Activated naive CD8-positive, alpha-beta T cell treated with anti-CD3 and anti-CD28 coated beads, Interleukin-2, amount 10 ng/mL, durations not matched to agents 7 days and 5 days (primary cell): Measurements from ENCODE around the gene EIF1. TPM values are rescaled to one million over a fixed set of nuclear protein-coding genes. Genes with fewer than 3 reads are reported as not detected.

Experiments
- ATAC-seq: fragments of 150-1000 bp; cut with Tn5 transposase; one replicate; pipeline ENCODE4 v1.10.0; 2021; ENCODE audit warnings: low read depth, moderate library complexity
- POLR2A ChIA-PET: fragments of 350-600 bp; sonication (Branson Sonifier 250); formaldehyde crosslinking; loops from one replicate; lab custom pipeline; 2021; ENCODE audit warnings: antibody characterized with exemption; lab: Charles Lee
- DNase-seq: peaks from one replicate; pipeline ENCODE4 v3.0.0; 2021
- H3K27ac Mint-ChIP-seq: one replicate; pipeline ENCODE4 v1.8.0; 2022; ENCODE audit warnings: mild to moderate bottlenecking, mixed read lengths
- H3K27me3 Mint-ChIP-seq: one replicate; pipeline ENCODE4 v1.8.0; 2022; ENCODE audit warnings: mild to moderate bottlenecking, moderate library complexity, mixed read lengths
- H3K36me3 Mint-ChIP-seq: one replicate; pipeline ENCODE4 v1.8.0; 2021; ENCODE audit warnings: mild to moderate bottlenecking, mixed read lengths
- H3K4me1 Mint-ChIP-seq: one replicate; pipeline ENCODE4 v1.8.0; 2021; ENCODE audit warnings: mixed read lengths
- H3K4me3 Mint-ChIP-seq: one replicate; pipeline ENCODE4 v1.8.0; 2022; ENCODE audit warnings: mild to moderate bottlenecking, moderate library complexity, mixed read lengths
- H3K9me3 Mint-ChIP-seq: one replicate; pipeline ENCODE4 v1.8.0; 2021; ENCODE audit warnings: mixed read lengths
- total RNA-seq, 2 experiments: library from RNA; stranded (reverse); gene quantifications; one replicate each; pipeline ENCODE4 v1.2.3, GENCODE V29; 2021

Gene EIF1
- total RNA-seq, 2 experiments from 2014 or later, result 682 to 723 TPM

DNA sequence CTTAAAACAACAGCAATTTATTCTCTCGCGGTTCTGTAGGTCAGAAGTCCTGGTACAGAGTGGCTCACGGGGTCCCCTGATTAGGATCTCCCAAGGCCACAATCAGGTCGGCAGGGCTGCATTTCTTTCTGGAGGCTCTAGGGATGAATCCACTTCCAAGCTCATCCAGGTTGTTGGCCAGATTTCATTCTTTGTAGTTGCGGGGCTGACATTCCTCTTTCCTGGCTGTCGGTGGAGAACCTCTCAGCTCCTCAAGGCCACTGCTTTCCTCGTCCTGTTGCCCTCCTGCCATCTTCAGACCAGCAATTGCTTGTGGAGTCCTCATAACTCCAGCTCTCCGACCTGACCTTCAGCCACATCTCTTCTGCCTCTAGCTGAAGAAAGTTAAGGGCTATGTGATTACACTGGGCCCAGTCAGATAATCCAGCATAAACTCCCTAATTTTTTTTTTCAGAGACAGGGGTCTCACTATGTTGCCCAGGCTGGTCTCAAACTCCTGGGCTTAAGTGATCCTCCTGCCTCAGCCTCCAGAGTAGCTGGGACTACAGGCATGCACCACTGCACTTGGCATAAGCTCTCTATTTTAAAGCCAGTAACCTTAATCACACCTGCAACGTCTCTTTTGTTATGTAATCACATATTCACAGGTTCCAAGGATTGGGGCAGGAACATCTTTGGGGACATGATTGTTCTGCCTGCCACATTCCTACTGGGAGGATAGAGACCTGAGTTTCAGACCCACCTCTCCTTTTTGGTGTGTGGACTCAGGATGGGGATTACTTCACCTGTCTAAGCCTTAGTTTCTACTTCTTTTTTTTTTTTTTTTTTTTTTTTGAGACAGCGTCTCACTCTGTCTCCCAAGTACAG, 19.4 kb downstream of the EIF1 start:
- POLR2A ChIA-PET, result interaction anchor here (0.5 to 1.8 kb wide), 4 partner anchors 16 to 1932 kb away, joined by 3 to 7 read pairs (median 4); partner anchors contain the start of gene EIF1
- H3K9me3 Mint-ChIP-seq, result no peaks in the 10 kb centered on the region
- peaks cover 26% of the 10 kb centered on the region for H3K27me3 Mint-ChIP-seq

GRCh38 chr17:41710472-41711090, 21.9 kb downstream of the EIF1 start:
- no peak overlapping the region for H3K4me3 Mint-ChIP-seq
- H3K27ac Mint-ChIP-seq, result no peak overlapping the region
- H3K9me3 Mint-ChIP-seq, result no peaks in the 10 kb centered on the region
- POLR2A ChIA-PET, result no interaction called here
- peaks cover 31% of the 10 kb centered on the region for H3K27me3 Mint-ChIP-seq
- DNase-seq (no peak), ATAC-seq (no peak)
- peaks cover 3% of the 10 kb centered on the region for H3K4me1 Mint-ChIP-seq
- H3K36me3 Mint-ChIP-seq, result no peaks in the 10 kb centered on the region

More for the DNA sequence above, 19.4 kb downstream of the EIF1 start:
- ATAC-seq (no peak), DNase-seq (no peak)
- Mint-ChIP-seq H3K4me3 (no peak overlapping the region), H3K4me1 (peaks cover 3% of the 10 kb centered on the region), H3K36me3 (no peaks in the 10 kb centered on the region), H3K27ac (no peak overlapping the region)

- Mint-ChIP-seq H3K4me3 (no peak within 1 kb of the TSS), H3K36me3 (no peaks in the 10 kb centered on the region), H3K27ac (no peak within 1 kb of the TSS), H3K9me3 (no peaks in the 10 kb centered on the region), H3K27me3 (peaks cover 29% of the 10 kb centered on the region), H3K4me1 (peaks cover 2% of the 10 kb centered on the region)
- POLR2A ChIA-PET, result no interaction called here
- no peak for ATAC-seq
- no peak for DNase-seq
Observed at GRCh38 chr17:41711669-41712400, 23.1 kb downstream of the EIF1 start, which contains the start of gene GAST. GAST (plus strand) TSS chr17:41712331; CDS start chr17:41715437, 3,106 bp downstream.

DNA sequence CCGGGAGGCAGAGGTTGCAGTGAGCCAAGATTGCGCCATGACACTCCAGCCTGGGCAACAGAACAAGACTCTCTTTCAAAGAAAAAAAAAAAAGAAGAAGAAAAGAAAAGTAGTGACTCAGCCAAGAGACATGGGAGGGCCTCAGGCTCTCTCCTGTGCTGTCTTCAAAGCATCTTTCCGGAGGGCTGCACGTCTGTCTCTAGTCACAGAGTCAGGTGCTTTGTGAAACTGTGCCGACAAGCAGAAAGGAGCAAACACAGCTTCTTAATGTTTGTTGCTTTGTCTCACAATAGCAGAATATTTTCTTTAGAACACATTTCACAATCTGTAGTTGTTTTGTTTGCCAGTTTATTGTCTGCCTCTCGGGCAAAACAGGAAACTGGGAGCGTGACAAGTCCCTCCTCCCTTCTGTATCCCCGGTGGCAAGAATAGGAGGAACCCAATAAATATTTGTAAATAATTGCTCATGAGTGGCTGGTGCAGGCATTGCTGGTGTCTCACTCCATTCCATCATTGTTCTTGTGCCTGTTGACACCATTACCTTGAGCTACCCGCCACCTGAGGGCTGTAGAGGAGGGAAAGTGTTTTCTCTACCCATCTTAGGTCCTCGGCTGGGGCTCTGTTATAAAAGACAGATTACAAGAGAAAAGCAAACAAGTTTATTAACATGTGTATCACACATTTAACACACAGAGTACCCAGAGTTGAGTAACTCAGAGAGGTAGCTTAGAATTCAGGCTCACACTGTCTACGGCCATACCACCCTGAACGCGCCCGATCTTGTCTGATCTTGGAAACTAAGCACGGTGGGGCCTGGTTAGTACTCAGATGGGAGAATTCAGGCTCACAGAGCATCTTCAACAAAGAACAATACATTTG, 29.0 kb downstream of the EIF1 start:
- no peaks in the 10 kb centered on the region for H3K4me1 Mint-ChIP-seq
- no peaks in the 10 kb centered on the region for H3K9me3 Mint-ChIP-seq
- no peak overlapping the region for H3K4me3 Mint-ChIP-seq
- no peaks in the 10 kb centered on the region for H3K36me3 Mint-ChIP-seq
- DNase-seq (no peak), ATAC-seq (peak; percentile 54)
- no peak overlapping the region for H3K27ac Mint-ChIP-seq
- H3K27me3 Mint-ChIP-seq, result peaks cover 12% of the 10 kb centered on the region
- POLR2A ChIA-PET, result interaction anchor here (1.4 kb wide), 1 partner anchor 28 kb away, joined by 3 read pairs; no protein-coding TSS in a partner anchor

DNA sequence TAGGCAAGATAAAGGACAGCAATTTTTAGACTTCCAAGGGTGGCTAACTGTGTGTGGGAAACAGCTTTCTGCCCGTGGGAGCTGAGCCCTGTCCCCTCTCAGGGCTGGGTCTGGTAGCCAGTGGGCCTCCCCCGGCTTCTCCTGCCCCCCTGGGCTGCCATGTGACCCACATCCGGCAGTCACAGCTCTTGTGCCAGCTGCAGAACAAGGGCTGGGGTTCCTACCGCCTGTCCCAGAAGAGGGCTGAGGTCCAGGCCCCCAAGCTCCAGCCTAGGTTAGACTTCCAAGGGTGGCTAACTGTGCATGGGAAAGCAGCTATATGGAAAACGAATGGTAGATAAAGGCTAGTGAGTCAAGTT, 29.6 kb downstream of the EIF1 start:
- POLR2A ChIA-PET, result interaction anchor here (1.4 kb wide), 1 partner anchor 29 kb away, joined by 3 read pairs; no protein-coding TSS in a partner anchor
- H3K27ac Mint-ChIP-seq, result no peak overlapping the region
- no peaks in the 10 kb centered on the region for H3K4me1 Mint-ChIP-seq
- no peak for DNase-seq
- no peaks in the 10 kb centered on the region for H3K36me3 Mint-ChIP-seq
- no peak overlapping the region for H3K4me3 Mint-ChIP-seq
- no peaks in the 10 kb centered on the region for H3K9me3 Mint-ChIP-seq
- no peak for ATAC-seq
- peaks cover 8% of the 10 kb centered on the region for H3K27me3 Mint-ChIP-seq

- Mint-ChIP-seq H3K4me1 (no peaks in the 10 kb centered on the region), H3K36me3 (no peaks in the 10 kb centered on the region), H3K27ac (no peak overlapping the region), H3K9me3 (no peaks in the 10 kb centered on the region), H3K4me3 (no peak overlapping the region), H3K27me3 (peaks cover 4% of the 10 kb centered on the region)
- DNase-seq (no peak), ATAC-seq (no peak)
- POLR2A ChIA-PET, result no interaction called here
Observed at GRCh38 chr17:41722231-41722630, 33.5 kb downstream of the EIF1 start.

GRCh38 chr17:41723801-41724475, 35.3 kb downstream of the EIF1 start:
- Mint-ChIP-seq H3K4me1 (no peaks in the 10 kb centered on the region), H3K27ac (no peak overlapping the region), H3K27me3 (peaks cover 7% of the 10 kb centered on the region), H3K4me3 (no peak overlapping the region), H3K36me3 (no peaks in the 10 kb centered on the region), H3K9me3 (no peaks in the 10 kb centered on the region)
- ATAC-seq (no peak), DNase-seq (no peak)
- POLR2A ChIA-PET, result no interaction called here

GRCh38 chr17:41724476-41725050, 35.9 kb downstream of the EIF1 start:
- DNase-seq, result no peak
- ATAC-seq, result no peak
- POLR2A ChIA-PET, result no interaction called here
- H3K4me3 Mint-ChIP-seq, result no peak overlapping the region
- H3K36me3 Mint-ChIP-seq, result no peaks in the 10 kb centered on the region
- no peaks in the 10 kb centered on the region for H3K9me3 Mint-ChIP-seq
- peaks cover 7% of the 10 kb centered on the region for H3K27me3 Mint-ChIP-seq
- H3K4me1 Mint-ChIP-seq, result no peaks in the 10 kb centered on the region
- H3K27ac Mint-ChIP-seq, result no peak overlapping the region

- POLR2A ChIA-PET, result no interaction called here
- no peaks in the 10 kb centered on the region for H3K4me1 Mint-ChIP-seq
- H3K27me3 Mint-ChIP-seq, result peaks cover 10% of the 10 kb centered on the region
- H3K9me3 Mint-ChIP-seq, result no peaks in the 10 kb centered on the region
- DNase-seq (no peak), ATAC-seq (no peak)
- H3K4me3 Mint-ChIP-seq, result no peak overlapping the region
- no peaks in the 10 kb centered on the region for H3K36me3 Mint-ChIP-seq
- no peak overlapping the region for H3K27ac Mint-ChIP-seq
Observed at GRCh38 chr17:41725134-41725533, 36.4 kb downstream of the EIF1 start.

DNA sequence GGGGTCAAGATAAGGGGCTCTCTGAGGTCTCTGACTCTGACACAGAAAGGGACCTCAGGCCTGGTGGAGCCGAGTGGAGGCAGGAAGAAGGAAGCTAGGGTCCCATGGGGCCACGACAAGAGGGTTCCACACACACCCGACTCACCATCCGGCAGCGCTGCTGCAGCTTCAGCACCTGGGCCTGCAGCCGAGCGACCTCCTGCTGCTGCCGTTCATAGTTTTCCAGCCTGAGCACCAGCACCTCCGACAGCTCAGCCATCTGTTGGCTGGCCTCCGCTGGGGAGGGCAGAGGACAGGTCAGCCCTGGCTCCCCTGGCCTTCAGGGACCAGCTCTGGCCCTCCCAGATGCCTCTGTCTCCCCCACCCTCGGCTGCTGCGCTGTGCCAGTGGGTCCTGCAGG, 39.4 kb downstream of the EIF1 start:
- no peaks in the 10 kb centered on the region for H3K36me3 Mint-ChIP-seq

DNA sequence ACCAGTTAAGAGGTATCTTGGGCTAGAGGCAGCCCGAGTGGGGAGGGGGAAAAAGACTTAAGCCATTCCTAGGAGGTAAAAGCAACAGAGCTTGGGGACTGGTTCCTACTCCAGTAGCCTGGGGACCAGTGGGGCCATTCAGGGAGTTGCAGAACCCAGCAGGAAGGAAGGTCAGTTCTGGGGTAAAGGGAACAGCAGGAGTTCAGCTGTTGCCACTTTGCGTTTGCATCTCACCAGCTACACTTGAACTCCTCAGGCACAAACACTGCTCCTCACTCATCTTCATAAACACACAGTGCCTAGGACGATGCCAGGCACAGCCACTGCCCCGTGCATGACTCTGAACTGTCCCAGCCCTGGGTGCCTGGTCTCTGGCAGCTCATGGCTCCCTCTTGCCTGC, 41.8 kb downstream of the EIF1 start:
- no peak overlapping the region for H3K27ac Mint-ChIP-seq
- no peak for ATAC-seq
- no peak overlapping the region for H3K4me3 Mint-ChIP-seq
- H3K36me3 Mint-ChIP-seq, result no peaks in the 10 kb centered on the region
- POLR2A ChIA-PET, result interaction anchor here (0.6 kb wide), 1 partner anchor 58 kb away, joined by 3 read pairs; no protein-coding TSS in a partner anchor
- no peak for DNase-seq
- H3K9me3 Mint-ChIP-seq, result no peaks in the 10 kb centered on the region
- peaks cover 49% of the 10 kb centered on the region for H3K27me3 Mint-ChIP-seq
- peaks cover 4% of the 10 kb centered on the region for H3K4me1 Mint-ChIP-seq

More for the DNA sequence above, 39.4 kb downstream of the EIF1 start:
- H3K4me1 Mint-ChIP-seq, result no peaks in the 10 kb centered on the region
- H3K9me3 Mint-ChIP-seq, result no peaks in the 10 kb centered on the region
- ATAC-seq, result no peak
- no peak for DNase-seq
- H3K27me3 Mint-ChIP-seq, result peaks cover 32% of the 10 kb centered on the region
- no peak overlapping the region for H3K27ac Mint-ChIP-seq
- POLR2A ChIA-PET, result no interaction called here
- H3K4me3 Mint-ChIP-seq, result no peak overlapping the region

DNA sequence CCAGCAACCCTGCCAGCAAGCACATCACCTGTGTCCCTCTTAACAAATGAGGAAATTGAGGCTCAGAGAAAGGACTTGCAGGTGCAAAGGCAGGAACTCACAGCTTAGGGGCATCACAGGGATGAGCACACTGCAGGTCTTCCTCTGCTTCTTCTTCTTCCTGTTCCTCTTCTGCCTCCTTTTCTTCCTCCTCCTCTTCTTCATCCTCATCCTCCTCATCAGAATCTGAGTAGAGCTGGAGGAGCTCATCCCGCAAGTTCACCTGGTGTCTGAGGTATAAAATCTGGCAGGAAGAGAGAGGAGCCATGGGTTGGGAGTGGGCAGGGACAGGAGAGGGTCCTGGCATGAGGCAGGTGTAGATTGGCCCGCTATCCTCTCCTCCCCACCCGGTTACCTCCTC, 43.2 kb downstream of the EIF1 start:
- H3K4me1 Mint-ChIP-seq, result peaks cover 4% of the 10 kb centered on the region
- no peak overlapping the region for H3K4me3 Mint-ChIP-seq
- H3K27ac Mint-ChIP-seq, result no peak overlapping the region
- no peak for DNase-seq
- H3K36me3 Mint-ChIP-seq, result no peaks in the 10 kb centered on the region
- POLR2A ChIA-PET, result no interaction called here
- no peaks in the 10 kb centered on the region for H3K9me3 Mint-ChIP-seq
- ATAC-seq, result no peak
- H3K27me3 Mint-ChIP-seq, result peaks cover 62% of the 10 kb centered on the region
